Globus pallidus (tissue), 1 donor: ENCODE data around the gene USP21.
A peak's percentile ranks its signal among the peaks of the same experiment; 100 is the strongest.

Source experiments
- DNase-seq: peaks from one replicate; pipeline ENCODE4 v3.0.0-alpha.2; 2015; ENCODE audit warnings: low spot score

The USP21 gene

DNA sequence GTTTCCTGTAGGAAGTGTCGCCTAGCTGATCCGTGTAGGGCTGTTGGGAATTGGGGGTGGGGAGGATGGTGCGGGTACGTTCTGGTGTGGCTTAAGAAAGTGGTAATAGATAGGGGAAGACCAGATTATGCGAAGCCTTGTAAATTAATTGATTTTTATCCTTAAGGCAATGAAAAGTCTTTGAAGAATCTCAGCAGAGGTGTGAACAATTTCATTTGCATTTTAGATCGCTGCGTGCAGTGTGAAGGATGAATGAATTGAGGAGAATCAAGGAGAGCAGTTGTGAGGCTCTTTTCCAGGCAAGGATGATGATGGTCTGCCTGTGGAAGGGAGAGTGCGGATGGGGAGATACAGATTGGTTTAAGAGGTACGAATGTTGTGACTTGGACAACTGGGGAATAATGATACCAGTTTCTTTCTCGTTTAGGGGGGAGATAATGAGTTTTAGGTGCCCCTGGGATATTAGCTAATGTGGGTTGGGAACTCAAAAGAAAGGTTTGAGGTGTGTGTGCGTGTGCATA is 26.0 kb upstream of the USP21 start:
- DNase-seq, result no peak

- no peak for DNase-seq
Observed at GRCh38 chr1:161137881-161138280, 21.4 kb upstream of the USP21 start.

DNA sequence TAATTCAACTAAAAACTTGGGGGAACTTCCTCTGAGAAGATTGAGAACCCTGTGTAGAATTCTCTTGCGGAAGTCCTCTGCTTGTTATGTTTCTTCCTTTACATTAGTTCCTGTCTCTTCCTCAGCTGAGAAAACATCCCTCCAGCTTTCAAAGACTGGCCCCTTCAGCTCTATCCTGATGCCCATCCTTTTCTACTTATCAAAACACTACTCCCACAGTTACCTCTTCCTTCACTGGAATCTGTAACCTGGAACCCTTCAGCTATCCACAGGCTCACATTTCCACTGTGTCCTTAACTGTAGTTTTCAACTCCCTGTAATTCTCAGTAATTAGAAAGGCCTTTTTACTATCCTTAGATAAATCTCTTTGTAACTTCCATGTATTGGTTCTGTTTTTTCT is 20.9 kb upstream of the USP21 start:
- no peak for DNase-seq

- DNase-seq, result no peak
Observed at GRCh38 chr1:161139766-161140165, 19.5 kb upstream of the USP21 start.

GRCh38 chr1:161140755-161141400 is 18.4 kb upstream of the USP21 start:
- DNase-seq, result no peak

GRCh38 chr1:161145832-161146231 is 13.5 kb upstream of the USP21 start:
- DNase-seq, result no peak

DNA sequence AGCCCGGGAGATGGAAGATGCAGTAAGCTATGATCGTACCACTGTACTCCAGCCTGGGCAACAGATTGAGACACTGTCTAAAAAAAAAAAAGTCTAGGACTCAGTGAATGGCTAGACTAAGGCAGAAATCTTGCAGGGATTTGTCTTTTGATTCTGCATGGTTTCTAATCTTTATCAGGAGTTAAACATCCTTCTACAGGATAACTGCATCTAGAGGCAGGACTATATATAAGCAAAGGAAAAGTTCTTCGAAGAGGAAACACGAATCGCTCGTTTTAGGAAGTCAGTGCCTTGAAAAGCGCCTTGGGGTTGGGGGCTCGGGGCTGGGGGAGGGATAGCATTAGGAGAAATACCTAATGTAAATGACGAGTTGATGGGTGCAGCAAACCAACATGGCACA is 6.1 kb upstream of the USP21 start:
- no peak for DNase-seq

- peak; percentile 91 for DNase-seq
Observed at GRCh38 chr1:161153682-161154337, 5.5 kb upstream of the USP21 start, which contains the start of gene UFC1. TSS of gene UFC1 (plus strand) at chr1:161153978. CDS start at chr1:161153998, 20 bp downstream.

GRCh38 chr1:161157867-161158266 is 1.4 kb upstream of the USP21 start:
- no peak for DNase-seq

DNA sequence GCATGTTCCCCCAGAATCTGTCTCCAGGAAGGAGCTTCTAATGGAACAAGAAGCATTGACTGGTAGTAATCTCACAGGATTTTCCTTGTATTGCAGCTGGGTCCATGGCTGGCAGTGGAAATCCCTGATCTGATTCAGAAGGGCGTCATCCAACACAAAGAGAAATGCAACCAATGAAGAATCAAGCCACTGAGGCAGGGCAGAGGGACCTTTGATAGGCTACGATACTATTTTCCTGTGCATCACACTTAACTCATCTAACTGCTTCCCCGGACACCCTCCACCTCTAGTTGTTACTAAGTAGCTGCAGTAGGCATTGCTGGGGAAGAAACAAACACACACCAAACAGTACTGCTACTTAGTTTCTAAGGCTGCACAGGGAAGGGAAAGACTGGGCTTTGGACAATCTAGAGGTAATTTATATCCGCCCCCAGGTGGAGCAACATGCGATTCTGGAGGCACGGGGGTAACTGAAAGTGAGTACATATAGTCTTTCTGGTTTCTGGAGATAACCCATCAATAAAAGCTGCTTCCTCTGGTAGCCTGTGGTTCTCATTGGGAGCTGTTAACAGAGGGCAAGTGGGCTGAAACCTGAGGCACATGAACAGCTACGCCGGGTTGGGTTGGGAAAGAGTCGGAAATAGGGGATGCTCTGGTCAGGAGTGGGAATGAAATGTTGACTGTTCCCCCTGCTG is 837 bp upstream of the USP21 start:
- DNase-seq, result no peak

DNA sequence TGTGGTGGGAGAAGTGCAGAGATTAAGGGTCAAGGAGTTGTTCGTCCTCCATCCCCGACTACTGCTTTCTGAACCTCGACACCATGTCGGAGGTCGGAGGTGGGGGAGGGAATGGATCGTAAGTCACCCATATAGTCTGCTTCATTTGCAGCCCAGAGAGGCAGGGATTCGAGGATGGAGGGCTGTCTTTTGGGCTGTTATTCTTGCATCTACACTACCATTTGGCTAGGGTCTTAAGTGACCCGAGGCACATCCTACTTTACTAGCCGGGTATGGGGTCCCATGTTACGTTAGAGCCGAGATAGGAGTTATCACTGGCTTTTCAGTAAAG is 578 bp downstream of the USP21 start:
- no peak for DNase-seq

- no peak for DNase-seq
Observed at GRCh38 chr1:161160671-161161145, 1.4 kb downstream of the USP21 start.

DNA sequence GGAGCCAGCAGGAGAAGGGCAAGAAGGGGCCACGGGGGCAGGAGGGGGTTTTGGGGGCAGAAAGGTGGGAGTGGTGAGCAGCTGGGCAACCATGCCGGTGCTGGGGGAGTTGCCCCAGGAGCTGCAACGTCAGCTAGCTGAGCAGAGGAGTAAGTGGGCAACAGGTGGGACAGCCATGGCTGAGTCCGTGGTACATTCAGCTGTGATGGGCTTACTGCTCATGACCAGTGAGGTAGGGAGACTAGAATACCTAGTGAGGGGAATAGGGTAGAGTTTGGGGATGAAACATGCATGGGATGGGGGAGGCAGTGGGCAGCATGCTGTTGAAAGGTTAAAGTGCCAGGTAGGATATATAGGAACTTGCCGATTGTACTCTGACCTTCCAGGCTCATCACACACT is 2.4 kb downstream of the USP21 start:
- no peak for DNase-seq

DNA sequence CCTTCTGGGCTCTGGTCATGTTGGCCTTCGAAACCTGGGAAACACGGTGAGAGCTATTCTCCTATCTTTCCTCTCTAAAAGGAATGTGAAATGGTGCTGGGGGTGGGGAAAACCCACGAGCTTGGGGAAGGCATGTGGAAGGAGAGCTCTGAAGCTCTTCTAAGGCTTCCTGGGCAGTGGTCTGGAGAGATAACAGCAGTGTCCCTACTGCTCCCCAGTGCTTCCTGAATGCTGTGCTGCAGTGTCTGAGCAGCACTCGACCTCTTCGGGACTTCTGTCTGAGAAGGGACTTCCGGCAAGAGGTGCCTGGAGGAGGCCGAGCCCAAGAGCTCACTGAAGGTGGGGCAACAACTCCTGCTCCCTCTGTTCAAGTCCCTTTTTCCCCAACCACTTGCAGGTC is 2.8 kb downstream of the USP21 start:
- no peak for DNase-seq

GRCh38 chr1:161162806-161163205 is 3.5 kb downstream of the USP21 start:
- no peak for DNase-seq

DNA sequence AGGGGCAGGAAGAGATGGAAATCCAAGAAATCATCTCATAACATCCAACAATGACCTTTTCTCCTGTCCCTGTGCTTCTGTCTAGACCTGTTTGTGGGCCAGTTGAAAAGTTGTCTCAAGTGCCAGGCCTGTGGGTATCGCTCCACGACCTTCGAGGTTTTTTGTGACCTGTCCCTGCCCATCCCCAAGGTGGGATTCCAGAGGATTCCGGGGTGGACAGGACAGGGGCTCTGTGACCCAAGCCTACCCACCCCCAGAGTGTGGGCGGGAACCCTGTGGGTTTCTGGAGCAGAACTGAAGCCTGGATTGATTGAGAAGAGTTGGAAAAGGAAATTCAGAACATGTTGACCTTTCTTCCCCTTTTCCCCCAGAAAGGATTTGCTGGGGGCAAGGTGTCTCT is 4.5 kb downstream of the USP21 start:
- DNase-seq, result no peak

DNA sequence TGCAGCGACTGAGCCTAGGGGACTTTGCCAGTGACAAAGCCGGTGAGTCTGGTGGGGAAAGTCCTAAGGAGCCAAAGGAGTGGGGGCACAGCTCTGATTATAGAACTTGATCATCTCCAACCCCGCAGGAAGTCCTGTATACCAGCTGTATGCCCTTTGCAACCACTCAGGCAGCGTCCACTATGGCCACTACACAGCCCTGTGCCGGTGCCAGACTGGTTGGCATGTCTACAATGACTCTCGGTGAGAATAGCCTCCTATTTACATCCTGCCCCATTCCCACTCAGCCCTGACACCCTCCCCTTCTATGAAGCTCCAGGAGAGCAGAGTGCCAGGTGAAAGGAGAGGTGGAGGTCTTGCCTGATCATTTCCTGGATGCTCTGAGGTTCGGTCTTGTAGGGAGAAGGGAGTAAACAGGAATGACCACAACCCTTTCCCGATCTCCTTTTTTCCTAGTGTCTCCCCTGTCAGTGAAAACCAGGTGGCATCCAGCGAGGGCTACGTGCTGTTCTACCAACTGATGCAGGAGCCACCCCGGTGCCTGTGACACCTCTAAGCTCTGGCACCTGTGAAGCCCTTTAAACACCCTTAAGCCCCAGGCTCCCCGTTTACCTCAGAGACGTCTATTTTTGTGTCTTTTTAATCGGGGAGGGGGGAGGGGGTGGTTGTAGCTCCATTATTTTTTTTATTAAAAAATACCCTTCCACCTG is 5.8 kb downstream of the USP21 start:
- no peak for DNase-seq

- DNase-seq, result peak; percentile 99
Observed at GRCh38 chr1:161165742-161166668, 6.7 kb downstream of the USP21 start, which contains the start of gene PPOX. TSS of gene PPOX (plus strand) at chr1:161166426. CDS start at chr1:161166848, 422 bp downstream.

- DNase-seq, result no peak
Observed at GRCh38 chr1:161166669-161167548, 7.6 kb downstream of the USP21 start.

DNA sequence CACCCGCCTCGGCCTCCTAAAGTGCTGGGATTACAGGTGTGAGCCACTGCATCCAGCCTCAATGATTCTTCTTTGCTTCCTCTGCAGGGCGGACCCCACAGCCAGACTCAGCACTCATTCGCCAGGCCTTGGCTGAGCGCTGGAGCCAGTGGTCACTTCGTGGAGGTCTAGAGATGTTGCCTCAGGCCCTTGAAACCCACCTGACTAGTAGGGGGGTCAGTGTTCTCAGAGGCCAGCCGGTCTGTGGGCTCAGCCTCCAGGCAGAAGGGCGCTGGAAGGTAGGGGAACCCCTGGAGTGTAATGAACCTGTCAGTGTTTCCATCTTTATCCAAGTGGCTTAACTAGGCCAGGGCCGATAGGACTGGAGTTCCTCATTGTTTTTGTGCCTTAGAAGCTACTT is 9.6 kb downstream of the USP21 start:
- DNase-seq, result no peak
